Panc1 (cell line): ENCODE measurements around the gene MNT.

ENCODE experiments used
- POLR2AphosphoS5 ChIP-seq: IDR thresholded peaks from 2 replicates; pipeline ENCODE4 v1.6.1; 2012; ENCODE audit warnings: mild to moderate bottlenecking, low read depth, low read length, moderate library complexity
- SIN3A ChIP-seq: IDR thresholded peaks from 2 replicates; pipeline ENCODE4 v1.6.1; 2012; ENCODE audit warnings: low read depth, mild to moderate bottlenecking, low read length, moderate library complexity, borderline replicate concordance; ENCODE audit not compliant: insufficient read depth
- TF ChIP-seq, protein P1 (sequence below): fragments of 450-650 bp; IDR thresholded peaks from 2 replicates; pipeline ENCODE4 v1.5.1; 2017; ENCODE audit warnings: mild to moderate bottlenecking

DNA sequence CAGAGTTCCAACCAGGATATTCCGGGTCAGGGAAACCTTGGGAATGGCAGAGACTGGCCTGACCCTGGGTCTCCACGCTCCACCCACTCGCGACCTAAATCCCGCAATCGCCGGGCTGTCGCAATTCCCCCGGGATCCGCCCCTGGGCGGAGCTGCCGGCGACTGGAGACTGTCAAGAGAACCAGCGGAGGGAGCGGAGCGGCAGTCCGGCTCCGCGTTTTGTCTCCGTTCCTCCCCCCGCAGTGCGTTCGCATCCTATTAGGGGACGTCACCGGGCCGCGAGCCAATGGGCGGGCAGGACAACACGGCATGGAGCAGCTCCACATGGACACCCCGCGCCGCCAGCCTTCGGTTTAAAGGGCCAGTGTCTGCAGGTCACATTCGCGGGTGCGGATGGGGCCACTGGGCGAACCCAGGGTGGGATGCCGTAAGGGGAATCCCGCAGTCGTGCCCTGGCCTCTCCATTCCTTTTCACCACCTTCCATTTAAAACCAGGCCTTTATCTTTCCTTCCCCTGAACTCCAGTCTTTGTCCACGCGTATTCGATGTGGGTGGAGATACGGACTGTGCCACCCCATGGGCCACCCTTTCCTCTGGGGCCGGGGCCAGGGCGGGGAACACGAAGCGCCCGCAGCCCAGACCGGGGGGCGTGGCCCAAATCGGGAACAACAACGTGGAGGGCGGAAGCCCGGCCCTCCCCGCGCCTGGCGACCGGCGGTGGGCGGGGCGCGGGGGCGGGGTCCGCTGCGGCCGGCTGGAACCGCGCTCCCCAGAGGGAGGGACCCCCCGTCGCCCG lies 764 bp upstream of the MNT start:
- TF ChIP-seq, protein P1, sequence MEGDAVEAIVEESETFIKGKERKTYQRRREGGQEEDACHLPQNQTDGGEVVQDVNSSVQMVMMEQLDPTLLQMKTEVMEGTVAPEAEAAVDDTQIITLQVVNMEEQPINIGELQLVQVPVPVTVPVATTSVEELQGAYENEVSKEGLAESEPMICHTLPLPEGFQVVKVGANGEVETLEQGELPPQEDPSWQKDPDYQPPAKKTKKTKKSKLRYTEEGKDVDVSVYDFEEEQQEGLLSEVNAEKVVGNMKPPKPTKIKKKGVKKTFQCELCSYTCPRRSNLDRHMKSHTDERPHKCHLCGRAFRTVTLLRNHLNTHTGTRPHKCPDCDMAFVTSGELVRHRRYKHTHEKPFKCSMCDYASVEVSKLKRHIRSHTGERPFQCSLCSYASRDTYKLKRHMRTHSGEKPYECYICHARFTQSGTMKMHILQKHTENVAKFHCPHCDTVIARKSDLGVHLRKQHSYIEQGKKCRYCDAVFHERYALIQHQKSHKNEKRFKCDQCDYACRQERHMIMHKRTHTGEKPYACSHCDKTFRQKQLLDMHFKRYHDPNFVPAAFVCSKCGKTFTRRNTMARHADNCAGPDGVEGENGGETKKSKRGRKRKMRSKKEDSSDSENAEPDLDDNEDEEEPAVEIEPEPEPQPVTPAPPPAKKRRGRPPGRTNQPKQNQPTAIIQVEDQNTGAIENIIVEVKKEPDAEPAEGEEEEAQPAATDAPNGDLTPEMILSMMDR, result no peak
- TF ChIP-seq POLR2AphosphoS5 (0 out of 2 replicates have a peak, but pooled peaks have one; percentile 24), SIN3A (peak; percentile 95; the same call in 1 of the 2 replicates)
